Liver (tissue), 9 donors: ENCODE measurements around the gene TMEM178B. TPM values are rescaled to one million over a fixed set of nuclear protein-coding genes. Genes with fewer than 3 reads are reported as not detected.

Experiments
- DNase-seq: peaks from one replicate; pipeline ENCODE4 v3.0.0-alpha.2; 2017; ENCODE audit warnings: low spot score
- H3K27ac ChIP-seq, 2 donors: one replicate each; pipeline ENCODE4 v1.7.0; 2013; ENCODE audit warnings: inconsistent platforms in 2 of 2, low read length in 2 of 2, control low read depth in 1 of 2, low read depth in 1 of 2, mild to moderate bottlenecking in 1 of 2
- H3K27me3 ChIP-seq, 4 donors: one replicate each; pipeline versions ENCODE4 v1.6.1 to v1.7.0; 2013; ENCODE audit warnings: low read length in 3 of 4, inconsistent platforms in 1 of 4, mild to moderate bottlenecking in 1 of 4, moderate library complexity in 1 of 4; ENCODE audit not compliant: control insufficient read depth in 4 of 4, insufficient read depth in 4 of 4
- H3K36me3 ChIP-seq, 4 donors: one replicate each; pipeline versions ENCODE4 v1.6.1 to v1.7.0; 2013; ENCODE audit warnings: low read length in 3 of 4, mild to moderate bottlenecking in 3 of 4, low read depth in 1 of 4, moderate library complexity in 1 of 4; ENCODE audit not compliant: control insufficient read depth in 4 of 4, insufficient read depth in 3 of 4
- H3K4me1 ChIP-seq, 4 donors: one replicate each; pipeline versions ENCODE4 v1.6.1 to v1.7.0; 2013; ENCODE audit warnings: low read length in 3 of 4, mild to moderate bottlenecking in 3 of 4, moderate library complexity in 1 of 4; ENCODE audit not compliant: control insufficient read depth in 4 of 4, insufficient read depth in 4 of 4
- H3K4me3 ChIP-seq, 3 donors: one replicate each; pipeline versions ENCODE4 v1.6.1 to v1.7.0; 2013; ENCODE audit warnings: low read length in 3 of 3, control low read depth in 1 of 3, low read depth in 1 of 3, mild to moderate bottlenecking in 1 of 3
- H3K9ac ChIP-seq, 2 donors: one replicate each; pipeline ENCODE4 v1.7.0; 2013; ENCODE audit warnings: low read length in 2 of 2, mild to moderate bottlenecking in 2 of 2, moderate library complexity in 2 of 2, control low read depth in 1 of 2, low read depth in 1 of 2
- H3K9me3 ChIP-seq, 4 donors: one replicate each; pipeline versions ENCODE4 v1.6.1 to v1.7.0; 2013; ENCODE audit warnings: low read length in 3 of 4; ENCODE audit not compliant: control insufficient read depth in 4 of 4
- ATF3 ChIP-seq: IDR thresholded peaks from 2 replicates; pipeline ENCODE4 v1.6.1; 2016; ENCODE audit warnings: antibody characterized with exemption
- CTCF ChIP-seq: fragments of 150-350 bp; IDR thresholded peaks from 2 replicates; pipeline ENCODE4 v1.5.1; 2017; ENCODE audit warnings: improper control_type of control experiment, low read depth, low read length; ENCODE audit not compliant: missing input control
- EGR1 ChIP-seq, 2 donors: IDR thresholded peaks; 2 replicates each; pipeline ENCODE4 v1.6.1; 2016 to 2018; ENCODE audit warnings: antibody characterized with exemption in 2 of 2, low read depth in 2 of 2
- FOXA1 ChIP-seq: IDR thresholded peaks from 2 replicates; pipeline ENCODE4 v1.6.1; 2016; ENCODE audit warnings: antibody characterized with exemption
- GABPA ChIP-seq, 2 donors: IDR thresholded peaks in 1 of 2; conservative IDR thresholded peaks in 1 of 2; 2 replicates each; pipeline ENCODE4 v1.6.1; 2016; ENCODE audit warnings: antibody characterized with exemption in 2 of 2, mild to moderate bottlenecking in 1 of 2, moderate library complexity in 1 of 2
- HNF4G ChIP-seq: IDR thresholded peaks from 2 replicates; pipeline ENCODE4 v1.6.1; 2016; ENCODE audit warnings: antibody characterized with exemption
- NR2F2 ChIP-seq: IDR thresholded peaks from 2 replicates; pipeline ENCODE4 v1.6.1; 2016; ENCODE audit warnings: antibody characterized with exemption
- RAD21 ChIP-seq, 2 donors: IDR thresholded peaks; 2 replicates each; pipeline ENCODE4 v1.6.1; 2016; ENCODE audit warnings: antibody characterized with exemption in 2 of 2, mild to moderate bottlenecking in 2 of 2
- REST ChIP-seq: IDR thresholded peaks from 2 replicates; pipeline ENCODE4 v1.6.1; 2016; ENCODE audit warnings: antibody characterized with exemption, mild to moderate bottlenecking
- RXRA ChIP-seq, 2 donors: IDR thresholded peaks; 2 replicates each; pipeline ENCODE4 v1.6.1; 2017 to 2018; ENCODE audit warnings: antibody characterized with exemption in 2 of 2, mild to moderate bottlenecking in 1 of 2
- SP1 ChIP-seq: IDR thresholded peaks from 2 replicates; pipeline ENCODE4 v1.6.1; 2018; ENCODE audit warnings: antibody characterized with exemption, mild to moderate bottlenecking
- TAF1 ChIP-seq: conservative IDR thresholded peaks from 2 replicates; pipeline ENCODE4 v1.6.1; 2016; ENCODE audit warnings: antibody characterized with exemption, mild to moderate bottlenecking
- ZBTB33 ChIP-seq: IDR thresholded peaks from 2 replicates; pipeline ENCODE4 v1.6.1; 2016; ENCODE audit warnings: antibody characterized with exemption
- WGBS: extraction: QIAGEN DNeasy Blood & Tissue Kit; methylation state at CpG from one replicate; pipeline ENCODE4 v1.1.7; 2013; 5-methylcytosine and 5-hydroxymethylcytosine counted together
- polyA plus RNA-seq, 2 donors: library from polyadenylated mRNA; stranded (reverse) in 1 of 2; unstranded in 1 of 2; fragments of 200-250 nt in 1 of 2; fragments of >200 nt in 1 of 2; fragmentation: Nextera tagmentation in 1 of 2; extraction: Ambion mirVana in 1 of 2; gene quantifications; one replicate each; pipeline versions ENCODE4 v1.2.1 to v1.2.3, GENCODE V29; 2013 to 2015
- total RNA-seq, 2 donors: library from RNA; depleted of rRNA; stranded (reverse); fragments of >200 nt; gene quantifications; one replicate each; pipeline ENCODE4 v1.2.3, GENCODE V29; 2014
- TF ChIP-seq, protein P1 (sequence below): IDR thresholded peaks from 2 replicates; pipeline ENCODE4 v1.6.1; 2016; ENCODE audit warnings: antibody characterized with exemption
- donor health status: healthy.
- donor health status: healthy.
- donor health status: healthy.
- donor health status: healthy.
- donor health status: healthy.

Gene TMEM178B
- total and polyA plus RNA-seq, 4 donors, result under 0.01 to 0.02 (median under 0.01) TPM; not detected in 1

DNA sequence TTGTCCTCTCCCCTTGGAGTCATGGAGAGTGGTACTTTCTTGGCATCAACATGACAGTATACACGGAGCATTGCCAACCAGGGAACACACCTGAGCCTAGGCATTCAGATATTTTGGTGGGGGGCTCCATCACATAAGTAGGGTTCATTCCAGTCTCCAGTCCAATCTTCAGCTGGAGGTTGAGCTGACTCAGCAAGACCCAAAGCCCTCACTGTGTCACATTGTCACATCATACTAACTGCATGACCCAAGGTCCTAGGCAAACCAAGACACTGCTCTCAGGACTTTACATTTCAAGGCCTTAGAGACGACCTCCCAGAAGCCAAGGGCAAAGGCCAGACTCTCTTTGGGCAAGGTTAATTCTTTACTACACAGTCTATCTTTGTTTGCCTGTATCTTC is 190.1 kb downstream of the TMEM178B start:
- TF ChIP-seq, protein P1, sequence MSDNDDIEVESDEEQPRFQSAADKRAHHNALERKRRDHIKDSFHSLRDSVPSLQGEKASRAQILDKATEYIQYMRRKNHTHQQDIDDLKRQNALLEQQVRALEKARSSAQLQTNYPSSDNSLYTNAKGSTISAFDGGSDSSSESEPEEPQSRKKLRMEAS, result no peak
- 53% methylated on average over 2 of the region's 2 CpGs for WGBS
- Histone ChIP-seq H3K36me3 (no peaks in the 10 kb centered on the region), H3K9me3 (peaks cover 0 to 2% (median 0%) of the 10 kb centered on the region in 4 donors), H3K4me1 (no peaks in the 10 kb centered on the region), H3K4me3 (no peak overlapping the region), H3K27ac (no peak overlapping the region), H3K9ac (no peak overlapping the region), H3K27me3 (peaks cover 0 to 6% (median 0%) of the 10 kb centered on the region in 4 donors)
- no peak for DNase-seq

- H3K9ac ChIP-seq, result no peak overlapping the region
- no peak for DNase-seq
- no peak overlapping the region for H3K27ac ChIP-seq
- peaks cover 0 to 2% (median 0%) of the 10 kb centered on the region in 4 donors for H3K9me3 ChIP-seq
- H3K4me3 ChIP-seq, result no peak overlapping the region
- TF ChIP-seq RXRA (IDR thresholded peaks at IDR 0.05) (no peak), EGR1 (IDR thresholded peaks at IDR 0.05; ENCODE audit: low read depth in 2 of 2) (no peak), NR2F2 (no peak), TAF1 (no peak), SP1 (no peak), RAD21 (IDR thresholded peaks at IDR 0.05) (no peak), HNF4G (no peak), FOXA1 (no peak), GABPA (IDR thresholded peaks at IDR 0.05 in 1 of 2, conservative IDR thresholded peaks at IDR 0.05 in 1 of 2) (no peak)
- H3K27me3 ChIP-seq, result peaks cover 0 to 6% (median 0%) of the 10 kb centered on the region in 4 donors
- no peaks in the 10 kb centered on the region for H3K4me1 ChIP-seq
- H3K36me3 ChIP-seq, result no peaks in the 10 kb centered on the region
- 86% methylated on average over 2 of the region's 2 CpGs for WGBS
Observed at GRCh38 chr7:141264511-141264910, 190.6 kb downstream of the TMEM178B start.

- WGBS, result 87% methylated on average over 2 of the region's 2 CpGs
- no peak for TF ChIP-seq RAD21 (IDR thresholded peaks at IDR 0.05)
- TF ChIP-seq, protein P1, result no peak
- TF ChIP-seq HNF4G, result no peak
- no peak for TF ChIP-seq NR2F2
- TF ChIP-seq SP1, result no peak
- no peak for TF ChIP-seq TAF1
Observed at GRCh38 chr7:141265668-141266067, 191.8 kb downstream of the TMEM178B start.

DNA sequence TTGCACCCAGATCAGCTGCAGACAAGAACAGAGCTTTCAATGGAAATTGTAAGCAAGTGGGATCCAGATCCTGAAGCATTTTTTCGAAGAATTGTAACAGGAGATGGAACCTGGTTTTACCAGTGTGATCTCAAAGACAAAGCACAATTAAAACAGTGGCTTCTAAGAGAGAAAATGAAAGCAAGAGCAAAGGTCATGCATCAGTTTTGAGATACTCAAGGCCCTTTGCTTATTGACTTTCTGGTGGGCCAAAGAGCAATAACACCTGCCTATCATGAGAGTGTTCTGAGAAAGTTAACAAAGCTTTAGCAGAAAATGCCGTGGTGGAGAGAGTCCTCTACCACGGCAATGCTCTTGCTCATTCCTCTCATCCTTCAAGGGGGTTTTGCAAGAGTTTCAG is 194.8 kb downstream of the TMEM178B start:
- 47% methylated on average over 3 of the region's 3 CpGs for WGBS
- no peak overlapping the region for H3K4me3 ChIP-seq
- no peaks in the 10 kb centered on the region for H3K4me1 ChIP-seq
- no peaks in the 10 kb centered on the region for H3K9me3 ChIP-seq
- H3K27me3 ChIP-seq, result peaks cover 0 to 3% (median 0%) of the 10 kb centered on the region in 4 donors
- H3K27ac ChIP-seq, result no peak overlapping the region
- no peaks in the 10 kb centered on the region for H3K36me3 ChIP-seq
- H3K9ac ChIP-seq, result no peak overlapping the region
- DNase-seq, result no peak
- TF ChIP-seq EGR1 (IDR thresholded peaks at IDR 0.05; ENCODE audit: low read depth in 2 of 2) (no peak), NR2F2 (no peak), REST (no peak), CTCF (no peak), FOXA1 (no peak), SP1 (no peak), ATF3 (no peak), ZBTB33 (no peak)

More at GRCh38 chr7:141265668-141266067, 191.8 kb downstream of the TMEM178B start:
- no peak overlapping the region for H3K4me3 ChIP-seq
- H3K9me3 ChIP-seq, result no peaks in the 10 kb centered on the region
- no peaks in the 10 kb centered on the region for H3K36me3 ChIP-seq
- no peak overlapping the region for H3K27ac ChIP-seq
- peaks cover 0 to 6% (median 0%) of the 10 kb centered on the region in 4 donors for H3K27me3 ChIP-seq
- no peak for DNase-seq
- no peaks in the 10 kb centered on the region for H3K4me1 ChIP-seq
- no peak overlapping the region for H3K9ac ChIP-seq
